Sigmoid colon (tissue), 3 donors: Measurements from ENCODE around the gene FHOD3.

ENCODE experiments used
- CTCF ChIP-seq, 4 experiments: fragments of 450-650 bp in 3 of 4; fragments of 200-600 bp in 1 of 4; IDR thresholded peaks; one replicate each; pipeline ENCODE4 v1.5.1; 2016 to 2019; ENCODE audit warnings: antibody characterized with exemption in 4 of 4, mild to moderate bottlenecking in 3 of 4, moderate library complexity in 2 of 4
- POLR2A ChIP-seq, 2 donors: fragments of 450-650 bp; IDR thresholded peaks; one replicate each; pipeline ENCODE4 v1.6.1; 2016; ENCODE audit warnings: antibody characterized with exemption in 2 of 2, mild to moderate bottlenecking in 2 of 2, moderate library complexity in 2 of 2

DNA sequence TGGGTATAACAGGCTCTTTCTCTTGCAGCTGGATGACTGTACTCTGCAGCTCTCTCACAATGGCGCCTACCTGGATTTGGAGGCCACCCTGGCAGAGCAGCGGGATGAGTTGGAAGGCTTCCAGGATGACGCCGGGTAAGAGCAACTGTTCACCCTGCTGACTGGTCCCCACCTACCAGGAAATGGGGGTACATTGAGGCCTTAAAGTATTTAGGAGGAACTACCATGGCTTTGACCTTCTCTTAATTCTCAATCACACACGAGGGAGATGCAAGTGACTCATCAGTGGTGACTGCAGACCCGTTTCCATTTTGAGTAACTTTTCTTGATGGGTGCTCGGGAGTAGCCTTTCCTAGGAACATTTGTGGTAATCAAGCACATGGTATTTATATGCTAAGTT is 58.0 kb downstream of the FHOD3 start:
- TF ChIP-seq CTCF (IDR thresholded peaks at IDR 0.05) (no peak), POLR2A (IDR thresholded peaks at IDR 0.05) (no peak)
